NB4 (cell line): Measurements from ENCODE around the gene FKBP5.

Experiments used
- CTCF ChIP-seq: IDR thresholded peaks from one replicate; pipeline ENCODE4 v1.5.1; 2012; ENCODE audit warnings: low read depth, low read length
- MYC ChIP-seq: IDR thresholded peaks from 2 replicates; pipeline ENCODE4 v1.6.1; 2011; ENCODE audit warnings: low read depth, low read length
- POLR2A ChIP-seq: IDR thresholded peaks from 2 replicates; pipeline ENCODE4 v1.6.1; 2011; ENCODE audit warnings: mild to moderate bottlenecking; ENCODE audit not compliant: insufficient read length; ENCODE audit errors: extremely low read depth

DNA sequence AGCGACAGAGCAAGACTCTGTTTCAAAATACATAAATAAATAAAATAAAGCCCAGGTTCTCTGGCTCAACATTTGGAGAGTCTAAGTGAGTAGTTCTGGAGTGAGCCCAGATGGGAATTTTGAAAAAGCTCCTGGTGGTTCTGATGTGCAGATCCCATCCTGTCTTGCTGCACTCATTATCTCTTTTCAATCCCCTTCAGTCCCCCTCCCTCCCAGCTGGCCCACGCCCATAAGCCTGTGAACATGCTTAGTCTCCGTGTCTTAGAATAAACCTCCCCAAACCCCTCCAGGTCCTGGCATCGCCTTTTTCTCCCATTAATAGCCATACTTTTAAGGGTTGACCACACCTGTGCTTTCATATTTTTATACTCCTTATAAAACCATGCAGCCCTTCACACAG is 156.6 kb downstream of the FKBP5 start:
- TF ChIP-seq CTCF (no peak), POLR2A (no peak), MYC (no peak)
